ENCODE results near the gene CHRNA10.

- no peak for TF ChIP-seq CTCF (IDR thresholded peaks at IDR 0.05)
- TF ChIP-seq EP300 (IDR thresholded peaks at IDR 0.05; ENCODE audit: low read depth): no peak
- TF ChIP-seq POLR2AphosphoS5 (IDR thresholded peaks at IDR 0.05): no peak
- no peak for TF ChIP-seq POLR2A (IDR thresholded peaks at IDR 0.05)
Measured at GRCh38 chr11:3638513-3638912, 32.7 kb downstream of the CHRNA10 start.

Data from transverse colon (tissue), 4 donors.